ENCODE data around the gene THYN1.

GRCh38 chr11:134289789-134290188 lies 36.6 kb upstream of the THYN1 start:
- TF ChIP-seq CTCF (conservative IDR thresholded peaks at IDR 0.05; ENCODE audit: low read depth, low read length): no peak
- TF ChIP-seq EZH2 (IDR thresholded peaks at IDR 0.05; ENCODE audit: low read length, unreplicated experiment): no peak

Measured in PC-3 (cell line).